Spleen (tissue), 11 donors: ENCODE data around the gene KANK4. TPM values are rescaled to one million over a fixed set of nuclear protein-coding genes. Genes with fewer than 3 reads are reported as not detected.
"Not testable (repeated sequence)": the region's sequence is repeated elsewhere in the genome, so short reads cannot be mapped to it uniquely, and the experiment has no call there.

ENCODE experiments used
- DNase-seq: peaks from one replicate; pipeline ENCODE4 v3.0.0-alpha.2; 2020
- H3K27ac ChIP-seq, 8 donors: fragments of 200-600 bp; sonication (generic) in 7 of 8; 1 replicate in 4 of 8; 2 replicates in 4 of 8; pipeline versions ENCODE4 v1.5.0 to v1.8.0; 2016 to 2021; ENCODE audit warnings: inconsistent platforms in 4 of 8, mild to moderate bottlenecking in 4 of 8, moderate library complexity in 1 of 8
- H3K27me3 ChIP-seq, 7 donors: fragments of 200-600 bp; sonication (generic) in 6 of 7; replicated peaks in 1 of 7; 1 replicate in 4 of 7; 2 replicates in 3 of 7; pipeline versions ENCODE4 v1.5.0 to v1.8.0; 2016 to 2021; ENCODE audit warnings: inconsistent platforms in 3 of 7, mild to moderate bottlenecking in 1 of 7
- H3K36me3 ChIP-seq, 6 donors: fragments of 200-600 bp; sonication (generic) in 5 of 6; 1 replicate in 4 of 6; 2 replicates in 2 of 6; pipeline versions ENCODE4 v1.5.0 to v1.8.0; 2016 to 2021; ENCODE audit warnings: inconsistent platforms in 2 of 6
- H3K4me1 ChIP-seq, 6 donors: fragments of 200-600 bp; sonication (generic) in 5 of 6; 1 replicate in 3 of 6; 2 replicates in 3 of 6; pipeline versions ENCODE4 v1.5.0 to v1.8.0; 2016 to 2021; ENCODE audit warnings: inconsistent platforms in 3 of 6
- H3K4me3 ChIP-seq, 8 donors: fragments of 200-600 bp; sonication (generic) in 7 of 8; 1 replicate in 4 of 8; 2 replicates in 4 of 8; pipeline versions ENCODE4 v1.5.0 to v1.8.0; 2016 to 2021; ENCODE audit warnings: inconsistent platforms in 4 of 8, mild to moderate bottlenecking in 4 of 8, moderate library complexity in 2 of 8
- H3K9me3 ChIP-seq, 8 donors: fragments of 200-600 bp; sonication (generic) in 7 of 8; 1 replicate in 4 of 8; 2 replicates in 4 of 8; pipeline versions ENCODE4 v1.5.0 to v1.8.0; 2016 to 2021; ENCODE audit warnings: inconsistent platforms in 4 of 8
- POLR2A ChIP-seq, 3 donors: fragments of 450-650 bp; IDR thresholded peaks; one replicate each; pipeline ENCODE4 v1.5.1; 2017; ENCODE audit warnings: antibody characterized with exemption in 3 of 3, mild to moderate bottlenecking in 1 of 3
- POLR2AphosphoS5 ChIP-seq, 3 donors: sonication (generic); formaldehyde crosslinking; IDR thresholded peaks; one replicate each; pipeline ENCODE4 v1.5.1; 2017; ENCODE audit warnings: antibody characterized with exemption in 3 of 3
- WGBS, 5 donors: extraction: QIAGEN DNeasy Blood & Tissue Kit in 3 of 5; methylation state at CpG; one replicate each; pipeline versions ENCODE4 v1.1.5 to v1.1.7; 2013 to 2018; 5-methylcytosine and 5-hydroxymethylcytosine counted together
- intact Hi-C: fragments of 100-400 bp; cut with DNase I; formaldehyde crosslinking; loops from one replicate; pipeline ENCODE4 v1.15.0; 2023; ENCODE audit warnings: low total_unique reads
- polyA plus RNA-seq, 3 donors: library from polyadenylated mRNA; stranded (reverse); fragments of 200-250 nt; gene quantifications; one replicate each; pipeline ENCODE4 v1.2.1, GENCODE V29; 2013
- total RNA-seq, 7 donors: library from RNA; depleted of rRNA in 3 of 7; stranded (reverse); fragments of >200 nt in 3 of 7; fragmentation: NEBNext Ultra II Directional in 4 of 7; extraction: Animal tissue kit (Norgen Biotek cat#: 25700) in 4 of 7; gene quantifications; one replicate each; pipeline versions ENCODE4 v1.1.0 to v1.2.1, GENCODE V29; 2016 to 2021
- TF ChIP-seq, protein P1 (sequence below), 11 experiments: fragments of 200-600 bp in 7 of 11; fragments of 450-650 bp in 4 of 11; sonication (generic) in 4 of 11; IDR thresholded peaks in 8 of 11; conservative IDR thresholded peaks in 3 of 11; 1 replicate in 7 of 11; 2 replicates in 4 of 11; pipeline versions ENCODE4 v1.4.0 to v1.8.0; 2016 to 2021; ENCODE audit warnings: antibody characterized with exemption in 11 of 11, inconsistent platforms in 4 of 11, mild to moderate bottlenecking in 1 of 11
- donor health status: healthy with polysubstance abuse.
- donor health status: DM: no; HTN: no; CAD: no; lungs with moderate emphysema.
- donor health status: DM: no; HTN: no; CAD: no.
- donor health status: Bipolar disorder and iron deficiency.
- donor health status: healthy.
- donor health status: DM: no; HTN: no; CAD: no.
- donor health status: DM: yes; HTN: yes; CAD: no.

KANK4 gene
- total and polyA plus RNA-seq, 10 donors: 0.11 to 1.3 (median 0.47) TPM

- Histone ChIP-seq H3K4me1 (no peaks in the 10 kb centered on the region), H3K36me3 (no peaks in the 10 kb centered on the region), H3K27ac (no peak overlapping the region), H3K4me3 (no peak overlapping the region), H3K27me3 (no peaks in the 10 kb centered on the region), H3K9me3 (no peaks in the 10 kb centered on the region)
- WGBS, 5 donors: 71 to 90% (median 88%) methylated on average over 9 of the region's 9 CpGs
- intact Hi-C loops: no loop called here
- no peak for DNase-seq
- TF ChIP-seq POLR2A (IDR thresholded peaks at IDR 0.05) (no peak), POLR2AphosphoS5 (IDR thresholded peaks at IDR 0.05) (no peak)
- TF ChIP-seq, protein P1, sequence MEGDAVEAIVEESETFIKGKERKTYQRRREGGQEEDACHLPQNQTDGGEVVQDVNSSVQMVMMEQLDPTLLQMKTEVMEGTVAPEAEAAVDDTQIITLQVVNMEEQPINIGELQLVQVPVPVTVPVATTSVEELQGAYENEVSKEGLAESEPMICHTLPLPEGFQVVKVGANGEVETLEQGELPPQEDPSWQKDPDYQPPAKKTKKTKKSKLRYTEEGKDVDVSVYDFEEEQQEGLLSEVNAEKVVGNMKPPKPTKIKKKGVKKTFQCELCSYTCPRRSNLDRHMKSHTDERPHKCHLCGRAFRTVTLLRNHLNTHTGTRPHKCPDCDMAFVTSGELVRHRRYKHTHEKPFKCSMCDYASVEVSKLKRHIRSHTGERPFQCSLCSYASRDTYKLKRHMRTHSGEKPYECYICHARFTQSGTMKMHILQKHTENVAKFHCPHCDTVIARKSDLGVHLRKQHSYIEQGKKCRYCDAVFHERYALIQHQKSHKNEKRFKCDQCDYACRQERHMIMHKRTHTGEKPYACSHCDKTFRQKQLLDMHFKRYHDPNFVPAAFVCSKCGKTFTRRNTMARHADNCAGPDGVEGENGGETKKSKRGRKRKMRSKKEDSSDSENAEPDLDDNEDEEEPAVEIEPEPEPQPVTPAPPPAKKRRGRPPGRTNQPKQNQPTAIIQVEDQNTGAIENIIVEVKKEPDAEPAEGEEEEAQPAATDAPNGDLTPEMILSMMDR (IDR thresholded peaks at IDR 0.05 in 8 of 11, conservative IDR thresholded peaks at IDR 0.05 in 3 of 11): no peak
These were observed 96.9 kb downstream of the KANK4 start for GRCh38 chr1:62222321-62222720.

DNA sequence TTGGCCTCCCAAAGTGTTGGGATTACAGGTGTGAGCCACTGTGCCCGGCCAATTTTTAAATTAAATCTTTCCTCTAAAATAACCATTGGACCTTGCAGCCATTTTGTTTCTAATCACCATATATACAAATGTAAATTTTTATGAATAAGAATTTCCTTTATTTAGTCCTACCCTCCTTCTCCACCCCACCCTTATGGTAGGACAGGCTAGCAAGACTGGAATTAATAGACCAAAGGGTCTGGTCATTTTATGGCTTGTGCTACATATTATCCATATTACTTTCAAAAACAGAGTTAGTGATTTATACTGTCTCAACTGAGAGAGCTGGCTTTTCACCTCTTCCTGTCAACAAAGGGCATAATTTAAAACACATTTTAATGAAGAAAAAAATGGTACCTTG is 98.1 kb downstream of the KANK4 start:
- H3K4me1 ChIP-seq: no peaks in the 10 kb centered on the region
- intact Hi-C loops: no loop called here
- 91 to 100% (median 95%) methylated on average over 1 of the region's 1 CpG for WGBS, 5 donors

GRCh38 chr1:62220456-62220855 is 98.8 kb downstream of the KANK4 start:
- H3K9me3 ChIP-seq, H3K27me3 ChIP-seq, H3K4me1 ChIP-seq, H3K36me3 ChIP-seq, H3K4me3 ChIP-seq, DNase-seq, H3K27ac ChIP-seq, intact Hi-C loops: not testable (repeated sequence)
- WGBS, 5 donors: 83 to 97% (median 92%) methylated on average over 9 of the region's 9 CpGs

More for the DNA sequence above, 98.1 kb downstream of the KANK4 start:
- DNase-seq: no peak
- Histone ChIP-seq H3K36me3 (no peaks in the 10 kb centered on the region), H3K27ac (no peak overlapping the region), H3K4me3 (no peak overlapping the region), H3K9me3 (no peaks in the 10 kb centered on the region), H3K27me3 (no peaks in the 10 kb centered on the region)
- no peak for TF ChIP-seq POLR2A (IDR thresholded peaks at IDR 0.05)
- no peak for TF ChIP-seq POLR2AphosphoS5 (IDR thresholded peaks at IDR 0.05)
- TF ChIP-seq, protein P1 (IDR thresholded peaks at IDR 0.05 in 8 of 11, conservative IDR thresholded peaks at IDR 0.05 in 3 of 11): no peak

DNA sequence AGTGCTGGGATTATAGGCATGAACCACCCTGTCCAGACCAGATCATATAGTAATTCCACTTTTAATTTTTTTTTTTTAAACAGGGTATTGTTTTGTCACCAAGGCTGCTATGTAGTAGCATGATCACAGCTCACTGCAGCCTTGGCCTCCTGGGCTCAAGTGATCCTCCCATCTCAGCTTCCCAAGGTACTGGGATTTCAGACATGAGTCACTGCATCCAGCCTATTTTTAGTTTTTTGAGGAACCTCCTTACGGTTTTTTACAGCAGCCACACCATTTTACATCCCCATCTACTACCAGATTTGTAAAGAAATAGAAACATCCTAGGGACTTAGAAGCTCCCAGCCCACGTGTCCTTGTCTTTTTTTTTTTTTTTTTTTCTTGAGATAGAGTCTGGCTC is 100.6 kb downstream of the KANK4 start:
- Histone ChIP-seq H3K36me3 (no peaks in the 10 kb centered on the region), H3K27me3 (no peaks in the 10 kb centered on the region), H3K4me3 (no peak overlapping the region), H3K4me1 (no peaks in the 10 kb centered on the region), H3K9me3 (no peaks in the 10 kb centered on the region), H3K27ac (no peak overlapping the region)
- TF ChIP-seq, protein P1 (IDR thresholded peaks at IDR 0.05 in 8 of 11, conservative IDR thresholded peaks at IDR 0.05 in 3 of 11): no peak
- TF ChIP-seq POLR2A (IDR thresholded peaks at IDR 0.05) (no peak), POLR2AphosphoS5 (IDR thresholded peaks at IDR 0.05) (no peak)
- WGBS, 5 donors: 47 to 81% (median 64%) methylated on average over 2 of the region's 2 CpGs
- intact Hi-C loops: no loop called here
- no peak for DNase-seq
